Inflammatory macrophage treated with lipopolysaccharide for 4 hours (primary cell): ENCODE measurements around the gene HDX.
"Not testable (repeated sequence)": the region's sequence is repeated elsewhere in the genome, so short reads cannot be mapped to it uniquely, and the experiment has no call there.

Source experiments
- DNase-seq: peaks from one replicate; pipeline ENCODE4 v3.0.0-alpha.2; 2020

HDX gene, protein sequence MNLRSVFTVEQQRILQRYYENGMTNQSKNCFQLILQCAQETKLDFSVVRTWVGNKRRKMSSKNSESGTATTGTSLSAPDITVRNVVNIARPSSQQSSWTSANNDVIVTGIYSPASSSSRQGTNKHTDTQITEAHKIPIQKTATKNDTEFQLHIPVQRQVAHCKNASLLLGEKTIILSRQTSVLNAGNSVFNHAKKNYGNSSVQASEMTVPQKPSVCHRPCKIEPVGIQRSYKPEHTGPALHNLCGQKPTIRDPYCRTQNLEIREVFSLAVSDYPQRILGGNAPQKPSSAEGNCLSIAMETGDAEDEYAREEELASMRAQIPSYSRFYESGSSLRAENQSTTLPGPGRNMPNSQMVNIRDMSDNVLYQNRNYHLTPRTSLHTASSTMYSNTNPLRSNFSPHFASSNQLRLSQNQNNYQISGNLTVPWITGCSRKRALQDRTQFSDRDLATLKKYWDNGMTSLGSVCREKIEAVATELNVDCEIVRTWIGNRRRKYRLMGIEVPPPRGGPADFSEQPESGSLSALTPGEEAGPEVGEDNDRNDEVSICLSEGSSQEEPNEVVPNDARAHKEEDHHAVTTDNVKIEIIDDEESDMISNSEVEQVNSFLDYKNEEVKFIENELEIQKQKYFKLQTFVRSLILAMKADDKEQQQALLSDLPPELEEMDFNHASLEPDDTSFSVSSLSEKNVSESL

DNA sequence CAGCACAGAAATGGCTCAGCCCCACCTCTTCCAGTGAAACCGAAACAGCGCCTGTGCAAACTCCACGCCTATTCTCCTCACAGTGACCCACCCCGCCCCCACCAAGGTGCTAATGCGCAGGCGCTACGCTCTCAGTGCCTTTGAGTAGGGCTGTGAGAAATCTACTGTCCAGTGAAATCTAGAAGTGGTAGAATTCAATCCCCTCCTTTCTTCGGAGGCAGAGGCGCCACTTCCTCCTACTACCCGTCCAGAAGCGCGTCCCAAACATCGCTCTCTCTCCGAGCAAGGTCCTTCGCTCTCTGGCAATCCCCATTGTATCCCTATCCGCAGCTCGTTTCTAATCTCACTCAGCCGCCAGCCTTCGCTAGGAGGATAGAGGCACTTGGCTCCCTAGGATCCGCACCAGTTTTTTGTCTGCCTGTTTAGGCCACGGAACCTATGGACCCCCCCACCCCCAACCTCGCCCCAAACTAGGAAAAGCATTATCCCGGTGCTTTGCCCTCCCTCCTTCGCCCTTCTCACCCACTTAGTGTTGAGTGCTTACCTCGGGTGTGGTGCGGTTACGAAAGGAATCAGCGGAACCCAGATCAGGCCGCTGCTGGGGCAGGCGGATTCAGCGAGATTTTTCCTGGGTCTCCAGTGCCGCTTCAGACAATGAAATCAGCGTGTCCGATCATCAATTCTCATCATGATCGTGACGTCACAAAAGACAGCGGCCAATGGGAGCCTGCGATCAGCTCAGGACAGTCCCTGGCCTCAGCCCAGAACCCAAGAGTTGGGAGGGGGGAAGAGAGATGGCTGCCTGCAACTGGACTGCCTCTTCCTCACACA lies at the start of gene HDX:
Gene HDX (minus strand): TSS at position 656 of the 831 bp plus-strand sequence. CDS start 27,056 bp downstream, outside the sequence.
- peak; percentile 93 for DNase-seq

DNA sequence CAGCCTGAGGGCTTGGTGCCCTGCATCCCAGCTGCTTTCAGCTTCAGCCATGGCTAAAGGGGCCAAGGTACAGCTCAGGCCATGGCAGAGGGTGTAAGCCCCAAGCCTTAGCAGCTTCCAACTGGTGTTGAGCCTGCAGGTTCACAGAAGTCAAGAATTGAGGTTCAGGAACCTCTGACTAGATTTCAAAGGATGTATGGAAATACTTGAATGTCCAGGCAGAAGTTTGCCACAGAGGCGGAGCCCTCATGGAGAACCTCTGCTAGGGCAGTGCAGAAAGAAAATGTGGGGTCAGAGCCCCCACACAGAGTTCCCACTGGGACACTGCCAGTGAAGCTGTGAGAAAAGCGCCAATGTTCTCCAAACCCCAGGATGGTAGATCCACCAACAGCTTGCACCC lies 39.1 kb upstream of the HDX start:
- not testable (repeated sequence) for DNase-seq

DNA sequence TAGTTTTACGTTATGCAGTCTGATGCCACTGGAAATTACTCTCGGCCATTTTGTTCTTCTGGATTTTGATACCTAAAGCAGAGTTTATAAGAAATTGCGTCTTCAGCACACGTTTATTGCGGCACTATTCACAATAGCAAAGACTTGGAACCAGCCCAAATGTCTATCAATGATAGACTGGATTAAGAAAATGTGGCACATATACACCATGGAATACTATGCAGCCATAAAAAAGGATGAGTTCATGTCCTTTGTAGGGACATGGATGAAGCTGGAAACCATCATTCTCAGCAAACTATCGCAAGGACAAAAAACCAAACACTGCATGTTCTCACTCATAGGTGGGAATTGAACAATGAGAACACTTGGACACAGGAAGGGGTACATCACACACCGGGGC lies 35.4 kb upstream of the HDX start:
- DNase-seq, result not testable (repeated sequence)

DNA sequence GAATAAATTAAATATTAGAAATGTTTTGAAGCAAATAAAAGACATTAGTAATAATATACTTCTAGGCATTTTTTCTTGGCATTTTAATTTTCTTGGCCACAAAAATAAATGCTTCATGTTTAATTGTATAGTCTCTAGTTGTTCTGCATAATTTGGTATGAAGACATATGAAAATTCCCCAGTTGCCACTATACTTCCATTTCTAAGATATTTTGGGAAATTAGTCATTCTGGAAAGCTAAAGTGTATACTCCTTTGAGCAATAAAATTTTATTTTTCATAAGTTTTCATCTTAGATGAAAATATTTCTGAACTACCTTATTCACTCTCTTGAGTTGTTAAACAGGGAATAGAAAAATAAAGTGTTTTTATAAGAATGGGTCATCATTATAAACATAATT lies 13.8 kb downstream of the HDX start:
- peak; percentile 36 for DNase-seq

DNA sequence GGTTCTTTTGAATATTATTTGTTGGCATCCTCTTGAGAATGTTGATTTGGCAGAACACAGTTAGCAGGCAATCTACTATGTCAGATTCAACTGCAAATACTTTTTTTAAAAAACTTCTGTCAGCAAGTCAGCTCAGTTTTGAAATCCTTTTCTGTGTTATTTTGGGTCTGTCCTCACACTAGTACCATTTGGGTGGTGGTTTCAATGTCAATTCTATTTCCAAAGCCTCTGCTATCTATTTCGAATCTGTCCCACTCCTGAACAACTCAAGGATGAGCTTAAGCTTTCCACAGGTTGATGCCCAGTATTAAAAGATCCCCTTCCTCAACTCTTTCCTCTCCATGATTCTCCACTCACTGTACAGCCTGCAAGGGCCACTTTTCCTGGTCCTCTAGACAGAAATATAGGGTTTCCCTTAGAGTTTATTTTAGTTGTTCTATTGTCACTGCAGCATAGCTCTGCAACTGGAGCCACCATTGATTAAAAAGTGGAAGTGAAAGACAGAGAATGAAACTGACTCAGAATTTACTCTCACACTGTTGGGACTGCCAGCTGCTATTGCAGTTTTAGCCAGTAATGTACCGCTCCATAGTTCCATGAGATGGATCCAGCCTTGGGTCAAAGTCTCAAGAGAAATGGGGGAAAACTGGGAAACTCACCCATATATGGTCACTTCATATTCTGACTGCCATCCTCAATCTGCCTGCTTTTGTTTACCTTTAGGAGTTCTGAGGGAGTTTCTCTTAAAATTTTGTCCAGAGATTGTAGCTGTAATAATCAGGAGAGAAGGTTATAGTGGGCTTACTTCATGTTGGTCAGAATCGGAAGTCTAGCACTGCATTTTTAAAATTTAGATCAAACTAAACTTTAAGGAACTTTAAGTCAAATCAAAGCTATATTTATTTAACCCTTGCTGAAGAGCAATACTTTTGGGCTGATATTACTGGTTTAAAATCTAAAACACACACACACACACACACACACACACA lies 14.6 kb downstream of the HDX start:
- DNase-seq, result peak; percentile 51

DNA sequence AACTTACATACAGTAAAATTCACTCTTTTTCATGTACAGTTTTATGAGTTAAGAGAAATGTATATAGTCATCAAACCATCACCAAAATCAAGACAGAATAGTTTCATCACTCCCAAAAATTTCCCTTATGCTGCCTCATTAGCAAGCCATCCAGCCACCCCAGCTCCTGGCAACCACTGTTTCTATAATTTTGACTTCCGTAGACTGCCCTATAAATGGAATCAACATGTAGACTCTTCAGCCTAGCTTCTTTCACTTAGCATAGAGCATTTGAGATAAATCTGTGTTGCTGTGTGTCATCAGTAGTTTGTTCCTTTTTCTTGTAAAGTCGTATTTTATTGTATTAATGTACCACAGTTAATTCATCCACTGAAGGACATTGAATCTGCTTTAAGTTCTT lies 23.2 kb downstream of the HDX start:
- DNase-seq, result peak; percentile 39

DNA sequence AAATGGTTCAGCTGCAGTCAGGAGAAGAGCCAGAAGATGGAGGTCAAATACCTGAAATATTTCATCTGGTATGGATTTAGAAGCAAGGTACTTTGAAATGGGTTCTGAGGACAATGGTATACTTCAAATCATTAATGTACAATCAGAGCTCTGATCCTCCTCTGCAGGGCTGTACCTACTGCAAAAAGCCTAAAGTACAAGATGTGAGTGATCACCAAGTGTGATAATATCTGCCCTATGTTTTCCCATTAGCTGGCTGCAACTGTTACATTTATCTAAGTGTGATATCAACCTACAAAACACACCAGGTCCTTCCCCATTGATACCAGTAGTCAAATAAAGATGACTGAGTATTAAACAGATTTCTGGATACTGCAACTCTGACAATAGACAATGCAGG lies 25.1 kb downstream of the HDX start:
- no peak for DNase-seq

DNA sequence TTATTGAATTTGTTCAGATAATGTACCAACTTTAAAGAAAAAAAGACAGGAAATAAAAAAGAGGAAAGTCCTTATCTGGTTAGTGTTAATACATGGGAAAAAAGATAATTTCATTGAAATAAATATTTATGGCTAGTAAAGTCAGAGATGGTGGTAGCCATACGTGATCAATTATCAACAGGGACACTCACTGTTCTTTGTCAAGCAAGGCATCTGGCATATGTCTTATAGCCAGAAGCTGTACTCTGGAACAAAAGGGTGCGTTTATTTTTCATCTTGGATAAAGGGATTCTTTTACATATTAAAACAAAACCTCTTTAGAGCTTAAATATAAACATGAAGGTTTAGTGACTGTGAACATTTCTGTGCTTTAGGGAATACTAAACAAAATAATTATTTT lies 26.7 kb downstream of the HDX start:
- DNase-seq, result no peak

DNA sequence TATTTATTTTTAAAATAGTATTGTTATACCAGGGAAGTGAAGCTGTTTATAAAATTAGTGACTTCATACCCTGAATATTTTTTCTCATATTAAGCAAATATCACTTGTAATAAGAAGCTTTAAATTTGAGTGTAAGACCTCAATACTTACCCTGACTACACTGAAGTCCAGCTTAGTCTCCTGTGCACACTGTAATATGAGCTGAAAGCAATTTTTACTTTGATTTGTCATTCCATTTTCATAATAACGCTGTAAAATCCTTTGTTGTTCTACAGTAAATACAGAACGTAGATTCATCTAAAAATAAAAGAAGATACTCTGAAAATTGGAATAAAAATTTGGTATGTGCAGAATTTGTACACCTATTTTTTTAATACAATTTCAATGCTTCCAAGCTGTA lies 27.2 kb downstream of the HDX start:
- no peak for DNase-seq

DNA sequence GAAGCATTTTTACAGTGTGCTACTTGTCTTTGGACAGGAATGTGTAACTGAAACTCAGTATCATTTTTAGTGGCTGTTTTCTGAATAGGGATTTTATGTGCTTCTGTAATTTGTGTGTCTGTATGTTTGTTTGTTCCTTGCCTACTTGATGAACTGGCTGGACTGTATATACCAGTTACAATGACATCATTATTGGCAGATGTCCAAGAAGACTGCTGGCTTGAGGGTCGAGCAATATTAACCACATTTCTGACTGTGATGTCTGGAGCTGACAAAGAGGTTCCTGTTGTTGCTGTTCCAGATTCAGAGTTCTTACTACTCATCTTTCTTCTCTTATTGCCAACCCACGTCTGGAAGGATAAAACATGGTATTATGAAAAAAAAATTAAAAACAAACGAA lies 33.0 kb downstream of the HDX start:
- no peak for DNase-seq

DNA sequence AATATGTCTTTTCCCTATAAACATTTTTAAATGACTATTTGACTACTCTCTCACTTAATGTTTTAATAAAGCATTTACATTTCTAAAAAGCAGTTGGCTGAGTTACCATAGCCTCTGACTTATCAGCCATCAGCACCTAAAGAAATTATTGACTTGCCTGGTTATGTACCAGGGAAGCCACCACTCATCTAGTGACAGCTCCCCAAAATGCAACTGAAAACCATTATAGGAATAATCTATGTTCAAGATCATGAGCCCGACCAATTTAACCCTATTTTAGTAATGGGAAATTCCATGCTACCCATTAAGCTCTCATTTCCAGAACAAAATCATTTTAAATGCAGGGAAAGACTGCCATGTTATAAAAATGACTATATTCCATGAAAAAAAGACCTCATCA lies 34.4 kb downstream of the HDX start:
- DNase-seq, result no peak

DNA sequence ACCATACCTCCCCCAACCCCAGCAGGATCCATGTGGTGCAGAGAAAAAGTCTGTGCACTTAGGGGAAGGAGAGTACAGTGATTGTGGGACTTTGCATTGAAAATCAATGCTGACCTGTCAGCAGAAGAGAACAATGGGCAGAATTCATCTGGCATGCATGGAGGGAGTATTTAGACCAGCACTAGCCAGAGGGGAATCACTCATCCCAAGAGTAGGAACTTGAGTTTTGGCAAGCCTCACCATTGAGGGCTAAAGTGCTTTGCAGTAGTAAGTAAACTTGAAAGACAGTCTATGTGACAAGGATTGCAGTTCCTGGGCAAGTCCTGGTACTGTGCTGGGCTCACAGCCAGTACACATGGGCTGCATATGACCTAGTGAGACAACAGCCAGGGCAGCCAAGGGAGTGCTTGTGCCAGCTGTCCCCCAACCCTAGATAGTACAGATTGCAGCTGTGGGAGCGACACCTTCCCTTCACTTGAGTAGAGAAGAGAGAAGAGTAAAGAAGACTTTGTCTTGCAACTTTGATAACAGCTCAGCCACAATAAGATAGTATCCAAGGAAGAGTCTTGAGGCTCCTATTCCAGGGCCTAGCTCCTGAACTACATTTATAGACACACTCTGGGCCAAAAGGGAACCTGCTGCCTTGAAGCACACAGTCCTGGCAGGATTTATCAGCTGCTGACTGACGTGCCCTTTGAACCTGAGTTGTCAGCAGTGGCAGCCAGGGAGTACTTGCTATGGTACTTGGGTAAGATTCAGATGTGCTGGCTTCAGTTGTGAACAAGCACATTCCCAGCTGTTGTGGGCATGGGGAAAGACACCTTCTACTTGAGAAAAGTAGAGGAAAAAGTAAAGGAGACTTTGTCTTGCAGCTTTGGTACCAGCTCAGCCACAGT lies 48.7 kb downstream of the HDX start:
- no peak for DNase-seq

DNA sequence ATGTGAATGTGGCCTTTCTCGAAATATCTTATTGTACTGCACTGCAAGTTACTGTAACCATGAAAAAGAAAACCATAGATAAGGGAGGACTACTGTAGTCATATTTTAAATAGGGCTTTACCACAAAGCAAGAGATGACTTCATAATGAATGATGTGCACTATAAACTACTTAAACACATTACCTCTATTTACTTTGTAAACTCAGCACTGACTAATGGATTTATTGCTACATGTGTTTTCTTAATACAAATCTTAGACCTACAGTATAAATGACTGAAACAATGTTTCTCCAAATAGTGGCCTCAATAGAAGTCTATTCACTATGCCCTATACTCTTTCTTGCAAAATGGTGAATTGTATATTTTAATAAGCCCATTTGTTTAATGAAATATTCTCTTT lies 61.1 kb downstream of the HDX start:
- DNase-seq, result no peak

DNA sequence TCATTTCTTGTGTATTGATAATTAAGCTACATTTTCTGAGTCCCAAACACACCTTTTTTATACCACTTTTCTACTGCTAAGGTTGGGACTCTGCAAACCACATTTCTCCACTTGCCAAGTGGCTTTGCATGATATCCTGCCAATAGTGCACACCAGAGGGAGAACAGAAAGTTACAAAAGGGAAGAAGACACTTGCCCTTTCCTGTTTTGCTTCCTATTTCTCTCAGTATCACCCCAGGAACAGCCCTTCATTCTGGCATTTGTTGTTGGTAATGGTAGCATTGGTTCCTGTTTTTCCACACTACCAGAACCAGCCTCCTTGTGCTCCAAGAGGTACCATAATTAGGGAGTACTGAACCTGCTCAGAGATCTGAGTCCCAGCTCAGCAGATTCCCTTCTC lies 87.1 kb downstream of the HDX start:
- peak; percentile 55 for DNase-seq

DNA sequence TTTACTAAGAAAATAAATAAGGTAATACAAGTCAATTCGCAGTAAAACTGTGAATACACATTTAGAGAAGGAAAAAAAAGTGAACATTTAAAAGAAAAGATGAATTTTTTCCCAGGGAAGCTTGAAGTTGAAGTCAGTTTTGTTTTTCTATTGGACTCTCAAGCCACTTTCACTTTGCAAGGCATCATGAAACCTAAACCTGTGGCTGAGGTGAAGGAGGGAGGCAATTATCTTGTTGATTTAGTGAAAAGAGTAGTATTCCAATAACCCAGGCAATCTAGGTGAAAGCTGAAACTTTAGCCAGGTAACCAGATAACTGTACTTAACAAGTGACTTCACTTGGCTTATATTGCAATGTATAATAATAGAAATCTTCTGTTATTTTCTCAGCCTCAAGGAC lies 138.6 kb downstream of the HDX start:
- DNase-seq, result no peak

DNA sequence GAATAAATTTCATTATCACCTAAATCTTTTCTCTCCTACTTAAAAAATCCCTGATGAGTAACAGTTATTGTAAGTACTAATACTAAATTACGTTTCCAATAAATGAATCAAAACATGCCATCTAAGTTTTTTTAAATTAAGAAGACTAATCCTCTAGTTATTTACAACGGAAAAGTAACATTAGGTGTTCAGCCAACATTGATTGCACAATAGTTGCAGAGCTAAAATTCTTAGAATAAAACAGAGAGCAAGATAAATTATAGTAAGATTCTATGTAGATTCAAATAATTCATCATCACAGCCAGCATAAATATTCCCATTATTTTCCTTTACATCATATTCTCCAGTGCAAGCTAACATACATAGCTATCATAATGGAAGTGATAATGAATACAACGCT lies 139.2 kb downstream of the HDX start:
- DNase-seq, result no peak

DNA sequence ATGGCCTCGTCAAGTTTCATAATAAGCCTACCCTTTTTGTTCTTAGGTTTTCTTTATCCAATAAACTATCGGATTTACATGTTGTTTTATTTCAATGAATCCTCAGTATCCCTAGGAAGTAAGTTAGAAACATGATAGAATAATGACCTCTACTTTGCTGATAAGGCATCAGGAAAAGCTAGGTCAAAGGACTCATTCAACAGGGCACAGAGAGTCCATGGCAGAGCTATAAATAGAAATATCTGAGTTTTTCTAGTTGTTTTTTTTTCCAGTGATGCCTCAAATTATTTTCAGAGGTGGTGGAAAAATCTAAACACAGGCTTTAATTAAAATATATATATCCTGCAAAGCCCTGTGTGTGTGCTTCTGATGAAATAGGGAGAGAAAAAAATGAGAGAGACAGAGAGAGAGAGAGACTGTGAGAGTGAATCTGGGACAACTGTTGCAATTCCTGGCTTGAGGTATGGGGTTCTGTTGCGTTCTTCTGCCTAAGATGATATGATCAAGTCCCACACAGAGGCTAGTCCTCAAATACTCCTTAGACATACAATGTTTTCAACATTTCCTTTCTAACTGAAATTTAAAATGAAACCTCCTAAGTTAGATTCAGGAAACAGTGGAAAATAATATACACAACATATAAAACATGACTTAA lies 139.9 kb downstream of the HDX start:
- DNase-seq, result no peak

DNA sequence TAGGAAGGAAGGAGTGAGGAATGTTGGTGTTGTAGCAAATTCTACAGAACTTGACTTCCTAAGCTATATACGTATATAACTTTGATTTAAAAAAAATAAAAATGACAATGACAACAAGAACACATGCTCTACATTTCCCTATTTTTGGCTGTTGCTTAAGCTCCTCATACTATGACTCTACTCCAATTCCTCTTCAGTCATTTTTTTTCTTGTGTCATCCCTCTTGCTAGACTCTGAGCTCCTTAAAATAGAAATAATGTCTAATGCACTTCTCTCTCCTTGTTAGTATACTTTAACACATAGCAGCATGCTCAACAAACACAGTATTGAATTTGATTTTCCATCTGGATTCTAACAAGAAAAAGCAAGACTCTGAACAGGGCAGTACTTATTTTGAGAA lies 144.0 kb downstream of the HDX start:
- DNase-seq, result peak; percentile 78

DNA sequence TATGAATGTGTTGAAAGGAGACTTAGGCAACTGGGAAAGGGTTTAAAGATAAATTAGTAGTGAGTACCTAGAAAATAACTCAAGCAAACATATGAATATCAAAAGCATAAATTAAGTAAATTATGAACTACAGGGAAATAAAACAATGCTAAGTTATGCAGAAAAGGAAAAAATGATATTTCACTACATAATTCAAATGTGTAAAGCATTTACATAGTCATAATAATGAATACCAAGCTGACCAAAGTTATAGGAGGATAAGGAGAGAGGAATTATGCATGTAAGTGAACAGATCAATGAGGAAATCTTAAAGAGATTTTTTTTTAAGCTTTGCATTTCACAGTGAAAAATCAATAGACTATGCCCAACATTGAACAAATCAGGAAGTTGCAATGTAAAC lies 145.0 kb downstream of the HDX start:
- DNase-seq, result no peak

DNA sequence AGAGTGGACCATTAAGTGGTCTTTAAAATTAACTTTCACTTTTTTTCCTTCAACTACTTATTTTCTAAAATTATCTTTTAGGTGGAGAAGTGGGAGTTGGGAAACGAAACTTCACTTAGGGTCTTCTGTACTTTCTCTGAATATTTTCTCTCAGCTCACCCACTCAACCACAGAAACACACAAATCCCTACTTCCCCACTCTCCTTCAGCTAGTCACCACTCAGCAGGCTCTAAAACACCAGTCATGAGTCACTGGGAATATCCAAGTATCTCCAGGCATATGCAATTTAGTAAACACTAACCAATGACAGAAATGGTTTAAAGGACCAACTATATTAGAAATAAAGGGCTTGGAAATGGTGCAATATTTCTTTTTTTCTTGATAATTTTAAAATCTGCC lies 161.3 kb downstream of the HDX start:
- peak; percentile 81 for DNase-seq
